ENCODE results near the gene RALGPS2. TPM values are rescaled to one million over a fixed set of nuclear protein-coding genes. Genes with fewer than 3 reads are reported as not detected.

The RALGPS2 gene
- total and polyA plus RNA-seq, 2 experiments from 2014 or later, result 18.1 to 49.6 TPM

DNA sequence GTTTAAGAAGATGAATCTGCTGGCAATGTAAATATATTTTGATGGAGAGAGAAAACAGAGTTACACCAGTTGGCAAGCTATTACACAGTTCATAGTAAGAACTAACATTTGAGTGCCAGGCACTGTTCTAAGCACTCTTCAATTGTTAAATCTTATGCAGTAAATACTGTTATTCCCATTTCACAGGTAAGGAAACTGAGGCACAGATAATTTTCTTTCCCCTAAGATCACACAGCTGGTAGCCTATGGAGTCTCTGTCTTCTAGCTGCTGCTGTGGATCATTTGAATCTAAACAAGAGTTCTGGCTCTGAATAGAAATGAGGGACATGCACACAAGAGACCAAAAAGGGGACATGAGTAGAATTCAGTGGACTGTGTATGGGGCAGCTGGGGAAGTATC, 137.8 kb downstream of the RALGPS2 start:
- in situ Hi-C loops (cut with MboI), result no loop called here
- TF ChIP-seq EZH2 (IDR thresholded peaks at IDR 0.05; ENCODE audit: insufficient read depth, poor library complexity, severe bottlenecking), result no peak
- TF ChIP-seq EZH2phosphoT487 (IDR thresholded peaks at IDR 0.05; ENCODE audit: insufficient read depth, low read depth), result no peak
- no peaks in the 10 kb centered on the region for H3K9me2 ChIP-seq (ENCODE audit: insufficient read depth)

DNA sequence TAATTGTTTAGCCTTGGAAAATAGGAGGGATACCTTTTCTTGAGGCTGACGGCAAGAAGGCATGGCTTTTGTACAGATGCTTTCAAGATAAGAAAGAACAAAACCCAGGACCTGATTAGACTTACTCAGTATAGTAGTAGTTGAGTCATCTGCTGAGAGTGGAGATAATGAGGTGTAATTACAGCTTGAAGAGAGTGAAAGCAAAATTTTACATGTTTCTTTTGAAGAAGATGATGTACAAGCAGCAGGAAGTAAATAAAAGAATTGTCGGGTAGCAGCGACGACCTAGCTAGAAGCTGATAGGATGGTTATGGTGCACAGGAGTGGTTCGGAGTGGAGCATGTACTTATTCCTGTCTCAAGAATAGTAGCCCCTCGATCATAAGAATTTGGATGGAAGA, 139.3 kb downstream of the RALGPS2 start:
- H3K79me2 ChIP-seq (ENCODE audit: insufficient read depth), result 0 out of 2 replicates have a peak, but pooled peaks cover 5% of the 10 kb centered on the region
- H3K4me1 ChIP-seq (ENCODE audit: insufficient read depth), result peaks cover 39% of the 10 kb centered on the region
- peak overlapping the region; percentile 80 for H3K4me2 ChIP-seq (ENCODE audit: unreplicated experiment)
- H3K9ac ChIP-seq, result peak overlapping the region; percentile 22; the same call in 1 of the 2 replicates
- in situ Hi-C loops (cut with MboI), result no loop called here
- H3K36me3 ChIP-seq (ENCODE audit: low read depth), result no peaks in the 10 kb centered on the region
- no peaks in the 10 kb centered on the region for H3K27me3 ChIP-seq (replicated peaks; ENCODE audit: insufficient read depth)
- no peaks in the 10 kb centered on the region for H4K20me1 ChIP-seq (ENCODE audit: insufficient read depth)
- 7 to 8% methylated on average over 6 of the region's 6 CpGs for WGBS, 2 experiments (ENCODE audit: low coverage in 1 of 2, low lambda C conversion rate in 2 of 2, missing lambda C conversion rate in 2 of 2)
- peaks cover 23% of the 10 kb centered on the region; the same call in 1 of the 2 replicates for H3F3A ChIP-seq (ENCODE audit: insufficient read depth)
- no peak overlapping the region for H3K27ac ChIP-seq
- H2AFZ ChIP-seq, result 0 out of 2 replicates have a peak overlapping the region, but pooled peaks have one; percentile 32
- no peaks in the 10 kb centered on the region for H3K9me2 ChIP-seq (ENCODE audit: insufficient read depth)
- peak; percentile 62 for DNase-seq
- H3K9me3 ChIP-seq (ENCODE audit: low read depth), result no peaks in the 10 kb centered on the region
- H3K4me3 ChIP-seq, result peak overlapping the region; percentile 60
- TF ChIP-seq EZH2phosphoT487 (IDR thresholded peaks at IDR 0.05; ENCODE audit: insufficient read depth, low read depth) (no peak), EZH2 (IDR thresholded peaks at IDR 0.05; ENCODE audit: insufficient read depth, poor library complexity, severe bottlenecking) (no peak)

More for the DNA sequence above, 137.8 kb downstream of the RALGPS2 start:
- DNase-seq, result no peak
- no peak overlapping the region for H3K27ac ChIP-seq
- H3K4me3 ChIP-seq, result no peak overlapping the region
- peaks cover 26% of the 10 kb centered on the region for H3K4me1 ChIP-seq (ENCODE audit: insufficient read depth)
- H3K36me3 ChIP-seq (ENCODE audit: low read depth), result no peaks in the 10 kb centered on the region
- no peaks in the 10 kb centered on the region for H3K9me3 ChIP-seq (ENCODE audit: low read depth)
- H2AFZ ChIP-seq, result no peak overlapping the region
- H3F3A ChIP-seq (ENCODE audit: insufficient read depth), result peaks cover 28% of the 10 kb centered on the region; the same call in 1 of the 2 replicates
- H4K20me1 ChIP-seq (ENCODE audit: insufficient read depth), result no peaks in the 10 kb centered on the region
- H3K79me2 ChIP-seq (ENCODE audit: insufficient read depth), result 0 out of 2 replicates have a peak, but pooled peaks cover 2% of the 10 kb centered on the region
- no peaks in the 10 kb centered on the region for H3K27me3 ChIP-seq (replicated peaks; ENCODE audit: insufficient read depth)
- H3K4me2 ChIP-seq (ENCODE audit: unreplicated experiment), result no peak overlapping the region
- no peak overlapping the region for H3K9ac ChIP-seq

DNA sequence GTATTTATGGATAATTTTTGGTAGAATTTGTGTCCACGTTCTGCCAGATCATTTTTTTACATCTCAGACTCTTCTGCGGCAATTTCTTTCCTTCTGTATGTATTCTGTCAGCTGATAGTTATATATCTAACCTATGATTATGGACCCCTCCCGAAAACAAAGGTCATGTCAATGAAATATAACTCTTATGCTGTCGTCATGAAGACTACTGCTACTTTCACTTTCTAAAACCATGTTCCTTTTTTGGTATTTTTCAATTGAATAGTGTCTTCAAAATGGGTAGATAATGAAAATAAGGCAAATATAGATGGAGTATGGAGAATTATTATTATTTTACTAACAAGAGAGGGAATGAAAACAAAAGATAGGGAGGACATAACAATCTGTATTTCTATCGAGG, 142.6 kb downstream of the RALGPS2 start:
- H2AFZ ChIP-seq, result peak overlapping the region; percentile 69
- H3F3A ChIP-seq (ENCODE audit: insufficient read depth), result peaks cover 23% of the 10 kb centered on the region; the same call in 1 of the 2 replicates
- no peaks in the 10 kb centered on the region for H3K27me3 ChIP-seq (replicated peaks; ENCODE audit: insufficient read depth)
- H3K9ac ChIP-seq, result peak overlapping the region; percentile 77
- 3 to 4% methylated on average over 5 of the region's 5 CpGs for WGBS, 2 experiments (ENCODE audit: low coverage in 1 of 2, low lambda C conversion rate in 2 of 2, missing lambda C conversion rate in 2 of 2)
- H3K4me1 ChIP-seq (ENCODE audit: insufficient read depth), result peaks cover 73% of the 10 kb centered on the region
- peak overlapping the region; percentile 68 for H3K27ac ChIP-seq
- TF ChIP-seq EZH2phosphoT487 (IDR thresholded peaks at IDR 0.05; ENCODE audit: insufficient read depth, low read depth) (no peak), EZH2 (IDR thresholded peaks at IDR 0.05; ENCODE audit: insufficient read depth, poor library complexity, severe bottlenecking) (no peak)
- peak; percentile 52 for DNase-seq
- H4K20me1 ChIP-seq (ENCODE audit: insufficient read depth), result no peaks in the 10 kb centered on the region
- H3K9me2 ChIP-seq (ENCODE audit: insufficient read depth), result no peaks in the 10 kb centered on the region
- no peaks in the 10 kb centered on the region for H3K9me3 ChIP-seq (ENCODE audit: low read depth)
- 0 out of 2 replicates have a peak, but pooled peaks cover 5% of the 10 kb centered on the region for H3K79me2 ChIP-seq (ENCODE audit: insufficient read depth)
- peak overlapping the region; percentile 75 for H3K4me3 ChIP-seq
- in situ Hi-C loops (cut with MboI), result no loop called here
- no peaks in the 10 kb centered on the region for H3K36me3 ChIP-seq (ENCODE audit: low read depth)
- H3K4me2 ChIP-seq (ENCODE audit: unreplicated experiment), result peak overlapping the region; percentile 88

DNA sequence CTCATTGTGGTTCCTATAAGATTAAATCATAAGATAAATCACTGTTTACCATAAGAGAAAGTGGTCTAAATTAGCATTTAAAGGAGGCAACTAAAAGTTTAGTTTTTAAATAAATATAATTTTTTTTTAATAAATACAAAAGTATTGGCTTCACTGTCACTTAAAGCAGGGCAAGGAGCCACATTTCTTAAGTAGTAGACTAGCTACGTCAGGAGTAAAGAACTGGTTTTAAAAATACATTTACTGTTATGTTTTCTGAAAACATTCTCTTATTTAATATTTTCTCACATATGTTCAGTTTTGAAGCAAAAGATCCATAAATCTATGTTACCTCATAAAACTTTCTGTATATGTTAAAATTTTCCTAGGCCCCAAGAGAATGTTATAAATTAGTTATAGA, 143.7 kb downstream of the RALGPS2 start:
- 22 to 45% methylated on average over 1 of the region's 1 CpG for WGBS, 2 experiments (ENCODE audit: low coverage in 1 of 2, low lambda C conversion rate in 2 of 2, missing lambda C conversion rate in 2 of 2)
- peak overlapping the region; percentile 88 for H3K4me2 ChIP-seq (ENCODE audit: unreplicated experiment)
- peaks cover 18% of the 10 kb centered on the region; the same call in 1 of the 2 replicates for H3F3A ChIP-seq (ENCODE audit: insufficient read depth)
- no peaks in the 10 kb centered on the region for H4K20me1 ChIP-seq (ENCODE audit: insufficient read depth)
- H3K9me2 ChIP-seq (ENCODE audit: insufficient read depth), result no peaks in the 10 kb centered on the region
- in situ Hi-C loops (cut with MboI), result no loop called here
- H3K27me3 ChIP-seq (replicated peaks; ENCODE audit: insufficient read depth), result no peaks in the 10 kb centered on the region
- H3K36me3 ChIP-seq (ENCODE audit: low read depth), result no peaks in the 10 kb centered on the region
- peak overlapping the region; percentile 68 for H3K27ac ChIP-seq
- H3K4me1 ChIP-seq (ENCODE audit: insufficient read depth), result peaks cover 74% of the 10 kb centered on the region
- H3K79me2 ChIP-seq (ENCODE audit: insufficient read depth), result 0 out of 2 replicates have a peak, but pooled peaks cover 5% of the 10 kb centered on the region
- H3K9me3 ChIP-seq (ENCODE audit: low read depth), result no peaks in the 10 kb centered on the region
- peak overlapping the region; percentile 16 for H2AFZ ChIP-seq
- H3K4me3 ChIP-seq, result peak overlapping the region; percentile 75
- TF ChIP-seq EZH2phosphoT487 (IDR thresholded peaks at IDR 0.05; ENCODE audit: insufficient read depth, low read depth) (no peak), EZH2 (IDR thresholded peaks at IDR 0.05; ENCODE audit: insufficient read depth, poor library complexity, severe bottlenecking) (no peak)
- peak; percentile 54 for DNase-seq
- H3K9ac ChIP-seq, result peak overlapping the region; percentile 77
